GM20000 (cell line): ENCODE data around the gene NR6A1.

Experiments
- DNase-seq: peaks from one replicate; pipeline ENCODE4 v3.0.0; 2012; ENCODE audit warnings: low spot score
- CTCF ChIP-seq: IDR thresholded peaks from 2 replicates; pipeline ENCODE4 v1.5.1; 2012; ENCODE audit warnings: mild to moderate bottlenecking, control low read depth; ENCODE audit errors: extremely low read depth, missing control alignments

Gene NR6A1

DNA sequence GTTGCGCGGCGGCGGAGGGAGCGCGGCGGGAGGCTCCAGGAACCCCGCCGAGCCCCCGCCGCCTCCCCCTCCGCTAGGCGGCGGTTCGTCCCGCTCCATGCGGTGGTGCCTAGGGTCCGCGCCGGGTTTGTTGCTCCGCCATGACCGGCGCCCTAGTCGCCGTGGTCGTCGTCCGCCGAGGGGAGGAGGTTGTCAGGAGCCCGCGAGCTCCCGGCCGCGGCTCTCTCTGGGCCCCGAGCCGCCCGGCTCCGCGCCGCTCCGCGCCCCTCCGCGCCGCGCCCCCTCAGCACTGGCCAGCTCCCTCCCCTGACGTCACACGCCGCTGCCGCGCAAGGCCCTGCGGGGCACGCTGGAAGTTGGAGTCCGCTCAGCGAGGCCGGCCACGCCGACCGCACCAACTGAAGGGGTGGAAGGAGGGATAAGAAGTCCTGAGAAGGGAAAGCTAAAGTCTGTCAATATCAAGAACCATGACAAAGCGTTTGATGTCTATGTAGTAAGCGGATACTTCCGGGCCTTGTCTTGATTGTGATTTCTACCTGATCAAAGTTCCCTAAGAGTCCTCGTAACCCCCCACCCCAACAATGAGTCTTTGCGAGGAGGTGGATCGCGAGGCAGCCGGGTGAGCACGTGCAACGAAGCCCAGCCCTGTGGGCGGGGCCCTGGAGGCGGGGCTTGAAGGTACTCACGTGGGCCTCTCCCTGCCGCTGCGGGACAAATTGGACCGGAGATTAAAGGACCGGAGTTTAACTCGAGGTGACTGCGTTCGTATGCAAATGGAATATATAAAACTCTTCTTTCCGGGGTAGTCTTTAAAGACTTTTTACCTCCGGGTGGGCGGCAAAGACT lies at the start of gene NR6A1:
Gene NR6A1, minus strand, starts transcription at position 291 of the 846 bp plus-strand sequence.
- DNase-seq = peak; percentile 98
- TF ChIP-seq CTCF = peak; percentile 15

DNA sequence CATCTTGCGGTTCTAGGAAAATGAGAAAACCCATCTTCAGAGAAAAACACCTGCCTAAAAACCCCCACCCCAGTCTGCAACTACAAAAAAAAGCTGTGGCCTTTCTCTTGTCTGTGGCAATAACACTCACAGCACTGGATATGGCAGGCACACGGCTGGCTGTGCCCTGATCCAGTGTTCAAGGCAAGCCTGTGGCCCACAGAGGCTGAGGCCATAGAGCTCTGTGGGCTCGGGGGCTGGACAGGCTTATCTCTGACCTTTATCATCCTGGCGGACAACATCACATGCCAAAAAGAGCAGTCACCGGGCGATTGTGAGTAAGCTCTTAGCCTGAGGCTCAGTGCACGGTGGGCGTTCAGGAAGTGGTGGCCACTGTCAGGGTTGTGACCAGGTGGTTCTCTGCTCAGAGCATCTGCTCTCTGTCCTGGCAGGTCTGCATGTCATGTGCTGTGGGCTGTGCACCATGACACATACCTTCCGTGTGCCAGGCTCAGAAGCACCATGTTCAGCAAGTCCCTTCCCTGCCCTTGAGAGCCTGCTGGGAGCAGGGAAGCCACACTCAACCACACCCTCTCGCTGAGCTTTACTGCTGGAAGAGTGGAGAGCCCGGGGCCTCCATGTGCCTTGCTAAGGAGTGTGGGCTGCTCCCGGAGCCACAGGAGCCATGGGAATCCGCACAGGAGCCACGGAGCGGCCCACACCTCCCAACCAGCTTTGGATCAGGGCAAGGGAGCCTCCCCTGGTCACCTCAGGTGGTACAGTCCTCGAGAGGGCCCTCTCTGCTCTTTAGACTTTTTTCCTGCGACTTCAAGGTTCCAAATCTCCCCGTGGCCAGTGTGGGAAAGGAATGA lies 47.5 kb upstream of the NR6A1 start:
- DNase-seq = no peak
- no peak for TF ChIP-seq CTCF

DNA sequence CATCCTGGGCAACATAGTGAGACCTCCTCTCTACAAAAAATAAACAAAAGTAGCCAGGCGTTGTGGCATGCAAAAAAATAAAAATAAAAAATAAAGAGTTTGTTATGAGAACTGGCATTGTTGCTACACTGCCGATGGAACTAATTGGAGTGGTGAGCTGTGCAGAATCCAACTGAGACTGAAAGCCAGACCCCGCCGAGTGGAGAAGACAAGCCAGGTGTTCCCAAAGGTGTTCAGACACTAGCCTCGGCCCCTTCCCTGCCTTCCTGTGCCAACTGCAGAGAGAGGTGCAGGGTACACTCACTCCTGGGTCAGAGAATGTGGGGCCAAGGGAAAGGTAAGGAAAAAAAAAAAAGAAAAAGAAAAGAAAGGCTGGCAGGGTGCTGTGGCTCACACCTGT lies 44.5 kb upstream of the NR6A1 start:
- no peak for TF ChIP-seq CTCF
- DNase-seq = no peak

DNA sequence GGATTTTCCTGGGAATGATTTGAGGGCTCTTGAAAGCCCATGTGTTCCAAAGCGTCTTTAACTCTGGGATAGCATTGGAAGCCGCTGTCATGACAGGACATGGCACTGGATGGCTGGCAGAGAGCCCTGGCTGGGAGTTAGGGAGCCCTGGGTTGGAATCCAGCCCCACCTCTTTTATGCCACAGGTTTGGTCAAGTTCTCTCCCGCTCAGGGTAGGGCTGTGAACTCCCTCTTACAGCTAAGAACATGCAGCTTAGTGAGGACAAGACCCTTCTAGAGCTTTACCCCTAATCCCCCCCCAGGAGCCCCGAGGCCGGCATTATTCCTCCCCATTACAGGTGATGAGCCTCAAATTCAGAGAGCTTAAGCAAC lies 43.0 kb upstream of the NR6A1 start:
- TF ChIP-seq CTCF = no peak
- no peak for DNase-seq

GRCh38 chr9:124813501-124814163 lies 42.5 kb upstream of the NR6A1 start:
- TF ChIP-seq CTCF = no peak
- no peak for DNase-seq

DNA sequence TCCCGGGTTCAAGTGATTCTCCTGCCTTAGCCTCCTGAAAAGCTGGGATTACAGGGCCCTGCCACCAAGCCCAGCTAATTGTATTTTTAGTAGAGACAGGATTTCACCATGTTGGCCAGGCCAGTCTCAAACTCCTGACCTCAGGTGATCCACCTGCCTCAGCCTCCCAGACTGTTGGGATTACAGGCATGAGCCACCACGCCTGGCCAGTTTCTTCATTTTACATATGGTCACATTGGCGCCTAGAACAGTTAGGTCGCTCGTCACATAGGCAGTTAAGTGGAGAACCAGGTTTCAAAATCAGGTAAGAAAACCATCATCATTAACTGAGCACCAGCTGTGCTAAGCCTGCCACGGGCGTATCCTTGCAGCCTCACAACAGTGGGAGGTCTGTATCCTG lies 41.9 kb upstream of the NR6A1 start:
- no peak for TF ChIP-seq CTCF

DNA sequence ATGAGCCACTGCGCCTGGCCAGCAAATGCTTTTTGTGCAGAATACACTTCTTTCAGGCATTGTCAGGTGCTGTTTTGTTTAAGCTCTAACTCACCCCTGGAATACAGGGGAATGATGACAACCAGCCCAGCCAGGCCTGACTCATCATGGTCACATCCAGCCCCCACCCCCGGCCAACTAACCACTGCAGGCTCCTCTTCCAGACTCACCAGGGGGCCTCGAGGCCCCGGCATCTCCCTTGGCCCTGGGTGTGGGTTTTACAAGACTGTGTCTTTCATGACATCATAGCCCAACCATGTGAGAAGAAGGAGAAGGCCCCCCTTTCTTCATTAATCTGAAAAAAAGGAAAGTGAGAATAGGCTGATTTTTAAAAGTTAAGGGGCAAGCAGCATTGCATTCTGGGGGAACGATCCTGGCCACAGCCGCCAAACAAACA lies 41.3 kb upstream of the NR6A1 start:
- TF ChIP-seq CTCF = no peak
- no peak for DNase-seq

More for the DNA sequence above, 41.9 kb upstream of the NR6A1 start:
- no peak for DNase-seq
